SK-N-SH (cell line): ENCODE results near the gene PIEZO2. TPM values are rescaled to one million over a fixed set of nuclear protein-coding genes. Genes with fewer than 3 reads are reported as not detected.

ENCODE experiments used
- CTCF ChIA-PET: fragments of 300-600, 350-600 bp; formaldehyde crosslinking; extraction: SDS; loops from one replicate; lab custom pipeline; 2021; lab: Yijun Ruan, JAX
- POLR2A ChIA-PET: fragments of 350-600 bp; sonication (Branson Sonifier 250); formaldehyde crosslinking; extraction: SDS; loops from one replicate; lab custom pipeline; 2020; ENCODE audit warnings: antibody characterized with exemption, inconsistent platforms; lab: Yijun Ruan, JAX
- DNase-seq: peaks from one replicate; pipeline ENCODE4 v3.0.0; 2012
- H2AFZ ChIP-seq: fragments of 200-600 bp; sonication (generic); 2 replicates; pipeline ENCODE4 v1.8.1; 2016; ENCODE audit warnings: antibody characterized with exemption, mild to moderate bottlenecking, low read depth
- H3F3A ChIP-seq: fragments of 200-600 bp; sonication (generic); replicated peaks from 2 replicates; pipeline ENCODE3; 2016; ENCODE audit warnings: antibody characterized with exemption, mild to moderate bottlenecking; ENCODE audit not compliant: insufficient read depth
- H3K27ac ChIP-seq, 2 experiments: fragments of 200-500 bp in 1 of 2; fragments of 200-600 bp in 1 of 2; sonication (Bioruptor generic) in 1 of 2; sonication (generic), shearing (Covaris generic) in 1 of 2; 2 replicates each; pipeline versions ENCODE4 v1.5.1 to v1.6.1; 2014 to 2016; ENCODE audit warnings: low read depth in 2 of 2, inconsistent platforms in 1 of 2, low read length in 1 of 2, mild to moderate bottlenecking in 1 of 2, mixed read lengths in 1 of 2
- H3K27me3 ChIP-seq: fragments of 200-600 bp; sonication (generic), shearing (Covaris generic); 2 replicates; pipeline ENCODE4 v1.6.1; 2016; ENCODE audit warnings: mixed run types; ENCODE audit not compliant: insufficient read depth
- H3K36me3 ChIP-seq, 2 experiments: fragments of 200-500 bp in 1 of 2; fragments of 200-600 bp in 1 of 2; sonication (Bioruptor generic) in 1 of 2; sonication (generic) in 1 of 2; replicated peaks in 1 of 2; 2 replicates each; pipeline versions ENCODE3 to v1.5.1; 2014 to 2016; ENCODE audit warnings: low read length in 1 of 2, mild to moderate bottlenecking in 1 of 2; ENCODE audit not compliant: insufficient read depth in 2 of 2, control insufficient read depth in 1 of 2
- H3K4me1 ChIP-seq, 2 experiments: fragments of 200-500 bp in 1 of 2; fragments of 200-600 bp in 1 of 2; sonication (Bioruptor generic) in 1 of 2; sonication (generic), shearing (Covaris generic) in 1 of 2; 2 replicates each; pipeline versions ENCODE4 v1.5.1 to v1.6.1; 2014 to 2016; ENCODE audit warnings: low read depth in 1 of 2, low read length in 1 of 2, mixed run types in 1 of 2; ENCODE audit not compliant: insufficient read depth in 2 of 2, control insufficient read depth in 1 of 2
- H3K4me2 ChIP-seq: fragments of 200-600 bp; sonication (generic), shearing (Covaris generic); 2 replicates; pipeline ENCODE4 v1.6.1; 2017; ENCODE audit warnings: mixed run types
- H3K4me3 ChIP-seq, 2 experiments: fragments of 200-500 bp in 1 of 2; fragments of 200-600 bp in 1 of 2; sonication (Bioruptor generic) in 1 of 2; sonication (generic), shearing (Covaris generic) in 1 of 2; 2 replicates each; pipeline versions ENCODE4 v1.5.1 to v1.8.1; 2014 to 2016; ENCODE audit warnings: low read depth in 2 of 2, inconsistent platforms in 1 of 2, low read length in 1 of 2, mild to moderate bottlenecking in 1 of 2, mixed read lengths in 1 of 2, moderate library complexity in 1 of 2
- H3K79me2 ChIP-seq: fragments of 200-600 bp; sonication (generic); 2 replicates; pipeline ENCODE4 v1.8.1; 2017; ENCODE audit warnings: mild to moderate bottlenecking; ENCODE audit not compliant: insufficient read depth
- H3K9ac ChIP-seq: fragments of 200-600 bp; sonication (generic); 2 replicates; pipeline ENCODE4 v1.6.1; 2017; ENCODE audit warnings: mixed run types
- H3K9me2 ChIP-seq: fragments of 200-600 bp; sonication (generic); 2 replicates; pipeline ENCODE4 v1.6.1; 2017; ENCODE audit warnings: mixed run types
- H3K9me3 ChIP-seq: fragments of 200-600 bp; sonication (generic); 2 replicates; pipeline ENCODE4 v1.6.1; 2017; ENCODE audit warnings: mixed run types, mild to moderate bottlenecking, moderate library complexity
- H4K20me1 ChIP-seq: fragments of 200-600 bp; sonication (generic); 2 replicates; pipeline ENCODE4 v1.6.1; 2017; ENCODE audit warnings: mild to moderate bottlenecking, mixed run types; ENCODE audit not compliant: insufficient read depth
- CHD2 ChIP-seq: fragments of 150-350 bp; IDR thresholded peaks from 2 replicates; pipeline ENCODE4 v1.6.1; 2018; ENCODE audit warnings: low read length; ENCODE audit not compliant: partially characterized antibody
- ELF1 ChIP-seq: IDR thresholded peaks from 2 replicates; pipeline ENCODE4 v1.4.0; 2012
- EP300 ChIP-seq, 2 experiments: IDR thresholded peaks; 2 replicates each; pipeline versions ENCODE4 v1.4.0 to v1.6.1; 2012; ENCODE audit warnings: borderline replicate concordance in 1 of 2, low read depth in 1 of 2, low read length in 1 of 2
- FOXJ3 ChIP-seq: sonication (generic); formaldehyde crosslinking; IDR thresholded peaks from 2 replicates; pipeline ENCODE4 v1.5.1; 2020; ENCODE audit warnings: mild to moderate bottlenecking, missing genetic modification reagents
- GABPA ChIP-seq: IDR thresholded peaks from 2 replicates; pipeline ENCODE4 v1.4.0; 2012; ENCODE audit warnings: low read depth, mild to moderate bottlenecking
- GATA2 ChIP-seq: sonication (generic); formaldehyde crosslinking; IDR thresholded peaks from 2 replicates; pipeline ENCODE4 v1.5.0; 2020; ENCODE audit warnings: mild to moderate bottlenecking, missing genetic modification reagents
- MEF2A ChIP-seq: IDR thresholded peaks from 2 replicates; pipeline ENCODE4 v1.4.0; 2012; ENCODE audit warnings: low read depth, borderline replicate concordance
- MXI1 ChIP-seq: IDR thresholded peaks from 2 replicates; pipeline ENCODE4 v1.6.1; 2012; ENCODE audit warnings: mild to moderate bottlenecking, low read depth, low read length, improper control_type of control experiment
- NFIC ChIP-seq: IDR thresholded peaks from 2 replicates; pipeline ENCODE4 v1.4.0; 2012; ENCODE audit warnings: borderline replicate concordance
- NRF1 ChIP-seq: IDR thresholded peaks from 2 replicates; pipeline ENCODE4 v1.6.1; 2012; ENCODE audit warnings: low read depth, mild to moderate bottlenecking, low read length
- POLR2AphosphoS5 ChIP-seq: IDR thresholded peaks from 2 replicates; pipeline ENCODE4 v1.6.1; 2012; ENCODE audit warnings: low read depth, low read length
- RAD21 ChIP-seq: IDR thresholded peaks from 2 replicates; pipeline ENCODE4 v1.6.1; 2012; ENCODE audit warnings: mild to moderate bottlenecking, low read length
- RFX5 ChIP-seq: IDR thresholded peaks from 2 replicates; pipeline ENCODE4 v1.6.1; 2012; ENCODE audit warnings: mild to moderate bottlenecking, improper control_type of control experiment, low read length
- RXRA ChIP-seq: IDR thresholded peaks from 2 replicates; pipeline ENCODE4 v1.4.0; 2012; ENCODE audit warnings: low read depth, mild to moderate bottlenecking, borderline replicate concordance
- SMC3 ChIP-seq: IDR thresholded peaks from 2 replicates; pipeline ENCODE4 v1.6.1; 2012; ENCODE audit warnings: low read depth, low read length, improper control_type of control experiment
- TEAD4 ChIP-seq: IDR thresholded peaks from 2 replicates; pipeline ENCODE4 v1.4.0; 2012; ENCODE audit warnings: mild to moderate bottlenecking, borderline replicate concordance; ENCODE audit not compliant: insufficient read depth
- YY1 ChIP-seq: IDR thresholded peaks from 2 replicates; pipeline ENCODE4 v1.4.0; 2012; ENCODE audit warnings: low read depth, mild to moderate bottlenecking
- WGBS: methylation state at CpG from one replicate; pipeline ENCODE4 v1.1.6; 2017; ENCODE audit warnings: low lambda C conversion rate; 5-methylcytosine and 5-hydroxymethylcytosine counted together
- polyA plus RNA-seq, 3 experiments: library from polyadenylated mRNA; depleted of rRNA; stranded (reverse); fragments of >200 nt; gene quantifications; 2 replicates each; pipeline ENCODE4 v1.2.3, GENCODE V29; 2012
- TF ChIP-seq, protein P1 (sequence below): fragments of 200-600 bp; sonication (generic); IDR thresholded peaks from 2 replicates; pipeline ENCODE4 v1.6.1; 2017; ENCODE audit warnings: antibody characterized with exemption, mild to moderate bottlenecking, moderate library complexity
- TF ChIP-seq, protein P2 (sequence below): IDR thresholded peaks from 2 replicates; pipeline ENCODE4 v1.4.0; 2012; ENCODE audit warnings: low read depth
- TF ChIP-seq, protein P3 (sequence below): IDR thresholded peaks from 2 replicates; pipeline ENCODE4; 2012

PIEZO2 gene
- polyA plus RNA-seq, 1 of the 3 experiments (the other 2 are of a cell fraction), result not detected

DNA sequence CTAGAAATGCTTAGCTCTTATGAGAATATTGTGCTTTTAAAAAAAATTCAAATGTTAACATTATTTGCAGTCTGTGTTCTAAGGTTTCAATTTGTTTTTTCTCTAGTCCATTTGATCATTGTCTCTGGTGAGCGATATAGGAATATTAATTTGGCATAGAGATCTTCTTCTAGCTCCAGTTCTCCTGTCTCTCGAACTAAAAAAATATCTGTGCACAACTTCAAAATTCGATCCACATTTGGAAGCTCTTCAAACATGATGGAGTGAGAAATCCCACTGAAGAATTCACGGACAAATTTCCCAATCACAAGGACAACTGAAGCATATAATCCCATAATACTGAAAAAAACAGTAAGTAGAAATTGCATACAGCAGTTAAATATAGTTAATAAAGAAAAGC lies 477.9 kb downstream of the PIEZO2 start (continued):
- TF ChIP-seq, protein P1, sequence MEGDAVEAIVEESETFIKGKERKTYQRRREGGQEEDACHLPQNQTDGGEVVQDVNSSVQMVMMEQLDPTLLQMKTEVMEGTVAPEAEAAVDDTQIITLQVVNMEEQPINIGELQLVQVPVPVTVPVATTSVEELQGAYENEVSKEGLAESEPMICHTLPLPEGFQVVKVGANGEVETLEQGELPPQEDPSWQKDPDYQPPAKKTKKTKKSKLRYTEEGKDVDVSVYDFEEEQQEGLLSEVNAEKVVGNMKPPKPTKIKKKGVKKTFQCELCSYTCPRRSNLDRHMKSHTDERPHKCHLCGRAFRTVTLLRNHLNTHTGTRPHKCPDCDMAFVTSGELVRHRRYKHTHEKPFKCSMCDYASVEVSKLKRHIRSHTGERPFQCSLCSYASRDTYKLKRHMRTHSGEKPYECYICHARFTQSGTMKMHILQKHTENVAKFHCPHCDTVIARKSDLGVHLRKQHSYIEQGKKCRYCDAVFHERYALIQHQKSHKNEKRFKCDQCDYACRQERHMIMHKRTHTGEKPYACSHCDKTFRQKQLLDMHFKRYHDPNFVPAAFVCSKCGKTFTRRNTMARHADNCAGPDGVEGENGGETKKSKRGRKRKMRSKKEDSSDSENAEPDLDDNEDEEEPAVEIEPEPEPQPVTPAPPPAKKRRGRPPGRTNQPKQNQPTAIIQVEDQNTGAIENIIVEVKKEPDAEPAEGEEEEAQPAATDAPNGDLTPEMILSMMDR, result no peak
- TF ChIP-seq FOXJ3 (CRISPR knock-in tag), result no peak

DNA sequence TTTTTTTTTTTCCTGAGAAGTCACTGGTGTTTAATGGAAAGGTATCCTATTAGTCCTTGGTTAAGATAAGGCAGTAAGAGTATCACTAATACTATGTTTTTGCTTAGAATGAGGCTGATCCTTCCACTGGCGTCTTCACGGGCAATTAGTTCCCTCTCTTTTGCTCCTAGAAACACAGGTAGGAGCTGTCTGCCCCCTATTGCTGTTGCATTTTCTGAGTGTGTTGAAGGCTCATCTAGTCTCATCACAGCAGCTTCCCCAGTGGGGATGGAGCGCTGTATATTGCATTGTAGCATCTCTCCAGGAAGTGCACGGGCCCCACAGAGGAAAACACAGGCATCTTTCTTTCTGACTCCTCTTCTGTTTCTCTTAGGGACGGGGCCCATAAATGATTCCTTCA lies 478.5 kb downstream of the PIEZO2 start:
- H3K9me2 ChIP-seq, result no peaks in the 10 kb centered on the region
- no peak for TF ChIP-seq NFIC
- no peak for TF ChIP-seq MXI1
- TF ChIP-seq RXRA, result no peak
- TF ChIP-seq, protein P2, sequence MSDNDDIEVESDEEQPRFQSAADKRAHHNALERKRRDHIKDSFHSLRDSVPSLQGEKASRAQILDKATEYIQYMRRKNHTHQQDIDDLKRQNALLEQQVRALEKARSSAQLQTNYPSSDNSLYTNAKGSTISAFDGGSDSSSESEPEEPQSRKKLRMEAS, result no peak
- no peak for TF ChIP-seq SMC3
- no peak for TF ChIP-seq YY1
- TF ChIP-seq RFX5, result no peak
- no peak for TF ChIP-seq MEF2A
- TF ChIP-seq TEAD4, result no peak
- no peak for TF ChIP-seq GATA2 (CRISPR knock-in tag)
- no peak for TF ChIP-seq NRF1
- TF ChIP-seq, protein P3, sequence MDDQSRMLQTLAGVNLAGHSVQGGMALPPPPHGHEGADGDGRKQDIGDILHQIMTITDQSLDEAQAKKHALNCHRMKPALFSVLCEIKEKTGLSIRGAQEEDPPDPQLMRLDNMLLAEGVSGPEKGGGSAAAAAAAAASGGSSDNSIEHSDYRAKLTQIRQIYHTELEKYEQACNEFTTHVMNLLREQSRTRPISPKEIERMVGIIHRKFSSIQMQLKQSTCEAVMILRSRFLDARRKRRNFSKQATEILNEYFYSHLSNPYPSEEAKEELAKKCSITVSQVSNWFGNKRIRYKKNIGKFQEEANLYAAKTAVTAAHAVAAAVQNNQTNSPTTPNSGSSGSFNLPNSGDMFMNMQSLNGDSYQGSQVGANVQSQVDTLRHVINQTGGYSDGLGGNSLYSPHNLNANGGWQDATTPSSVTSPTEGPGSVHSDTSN, result no peak
- no peak for TF ChIP-seq EP300 (IDR thresholded peaks at IDR 0.05; ENCODE audit: borderline replicate concordance in 1 of 2, low read depth in 1 of 2, low read length in 1 of 2)
- TF ChIP-seq ELF1, result no peak
- no peak for TF ChIP-seq CHD2
- TF ChIP-seq RAD21, result no peak
- no peak for TF ChIP-seq GABPA
- no peak for TF ChIP-seq POLR2AphosphoS5
- TF ChIP-seq FOXJ3 (CRISPR knock-in tag), result no peak
- H3K9ac ChIP-seq, result no peak overlapping the region
- DNase-seq, result no peak
- no peaks in the 10 kb centered on the region for H4K20me1 ChIP-seq
- peaks cover 24% of the 10 kb centered on the region; the same call in 1 of the 2 replicates for H3K27me3 ChIP-seq
- WGBS, result 12% methylated on average over 5 of the region's 5 CpGs
- POLR2A ChIA-PET, result no interaction called here
- H3K27ac ChIP-seq, result no peak overlapping the region
- no peaks in the 10 kb centered on the region for H3K79me2 ChIP-seq
- H3K4me3 ChIP-seq, result no peak overlapping the region
- CTCF ChIA-PET, result interaction anchor here (2.2 kb wide), 1 partner anchor 111 kb away, joined by 5 read pairs; no protein-coding TSS in a partner anchor
- no peaks in the 10 kb centered on the region for H3K9me3 ChIP-seq
- H2AFZ ChIP-seq, result no peak overlapping the region
- no peak overlapping the region for H3K4me2 ChIP-seq
- H3F3A ChIP-seq, result no peaks in the 10 kb centered on the region
- no peaks in the 10 kb centered on the region for H3K36me3 ChIP-seq
- no peaks in the 10 kb centered on the region for H3K4me1 ChIP-seq
